Gastroesophageal sphincter (tissue), 3 donors: ENCODE results near the gene ARL10.

Source experiments
- CTCF ChIP-seq, 4 experiments: fragments of 200-600 bp in 2 of 4; fragments of 450-650 bp in 2 of 4; sonication (generic) in 1 of 4; IDR thresholded peaks; one replicate each; pipeline ENCODE4 v1.5.1; 2017 to 2019; ENCODE audit warnings: antibody characterized with exemption in 4 of 4, mild to moderate bottlenecking in 2 of 4, moderate library complexity in 2 of 4
- POLR2A ChIP-seq, 2 donors: fragments of 450-650 bp; IDR thresholded peaks; one replicate each; pipeline ENCODE4 v1.6.1; 2017; ENCODE audit warnings: antibody characterized with exemption in 2 of 2, mild to moderate bottlenecking in 2 of 2, moderate library complexity in 1 of 2

DNA sequence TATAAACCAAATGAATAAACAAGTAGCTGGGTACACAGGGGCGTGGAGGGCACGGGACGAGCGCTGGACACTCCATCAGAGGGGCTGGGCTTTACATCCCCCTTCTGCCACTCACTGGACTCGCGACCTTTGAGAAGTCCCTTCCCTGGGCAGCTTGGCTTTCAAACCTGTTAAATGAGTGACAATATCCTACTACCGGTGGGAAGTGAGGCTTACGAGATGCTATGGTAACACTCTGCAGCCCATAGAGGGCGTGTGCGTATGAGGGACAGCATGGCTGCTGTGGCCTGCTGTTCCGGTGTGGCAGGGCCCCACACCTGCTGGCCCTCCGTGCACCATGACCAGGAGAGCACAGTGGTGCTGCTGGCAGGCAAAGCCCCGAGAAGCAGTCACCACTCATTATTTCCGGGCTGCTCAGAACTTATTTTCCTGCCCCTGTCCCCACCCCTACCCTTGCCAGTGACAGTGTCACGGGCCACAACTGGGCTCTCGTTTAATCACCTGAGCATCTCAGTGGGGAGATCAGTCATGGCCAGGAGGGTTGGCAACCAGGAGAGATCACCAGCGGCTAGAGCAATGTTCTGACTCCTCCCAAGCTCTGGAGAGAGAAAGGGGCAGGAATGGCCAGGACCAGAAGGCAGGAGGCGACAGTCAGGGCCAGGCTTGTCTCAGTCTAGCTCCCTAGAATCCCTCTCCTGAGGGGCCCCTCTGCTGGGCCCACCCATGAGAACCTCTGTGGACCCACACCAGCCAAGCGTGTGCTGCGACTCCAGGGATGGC is 40.6 kb downstream of the ARL10 start:
- no peak for TF ChIP-seq CTCF (IDR thresholded peaks at IDR 0.05)
- TF ChIP-seq POLR2A (IDR thresholded peaks at IDR 0.05), result no peak
